ENCODE results near the gene GRIN3A.
"Not testable (repeated sequence)": the region's sequence is repeated elsewhere in the genome, so short reads cannot be mapped to it uniquely, and the experiment has no call there.

GRIN3A gene

GRCh38 chr9:101632611-101633010 is 105.8 kb downstream of the GRIN3A start:
- no peak for DNase-seq (ENCODE audit: low spot score)

GRCh38 chr9:101631892-101632291 is 106.6 kb downstream of the GRIN3A start:
- no peak for DNase-seq (ENCODE audit: low spot score)

GRCh38 chr9:101629636-101630035 is 108.8 kb downstream of the GRIN3A start:
- DNase-seq (ENCODE audit: low spot score) = no peak

GRCh38 chr9:101628173-101628572 is 110.3 kb downstream of the GRIN3A start:
- DNase-seq (ENCODE audit: low spot score) = no peak

- no peak for DNase-seq (ENCODE audit: low spot score)
These were observed 112.2 kb downstream of the GRIN3A start for GRCh38 chr9:101626295-101626694.

- no peak for DNase-seq (ENCODE audit: low spot score)
These were observed 112.6 kb downstream of the GRIN3A start for GRCh38 chr9:101625876-101626275.

- no peak for DNase-seq (ENCODE audit: low spot score)
These were observed 118.0 kb downstream of the GRIN3A start for GRCh38 chr9:101620452-101620851.

- no peak for DNase-seq (ENCODE audit: low spot score)
These were observed 119.7 kb downstream of the GRIN3A start for GRCh38 chr9:101618698-101619097.

- no peak for DNase-seq (ENCODE audit: low spot score)
These were observed 132.9 kb downstream of the GRIN3A start for GRCh38 chr9:101605547-101605946.

GRCh38 chr9:101604296-101604695 is 134.2 kb downstream of the GRIN3A start:
- DNase-seq (ENCODE audit: low spot score) = no peak

- DNase-seq (ENCODE audit: low spot score) = peak; percentile 73
These were observed 136.3 kb downstream of the GRIN3A start for GRCh38 chr9:101601904-101602765.

GRCh38 chr9:101594796-101595195 is 143.7 kb downstream of the GRIN3A start, which contains the start of gene PPP3R2:
Gene PPP3R2 (minus strand): TSS chr9:101594969. CDS start chr9:101594921, 48 bp downstream.
- no peak for DNase-seq (ENCODE audit: low spot score)

GRCh38 chr9:101593345-101593744 is 145.1 kb downstream of the GRIN3A start:
- DNase-seq (ENCODE audit: low spot score) = no peak

GRCh38 chr9:101592788-101593187 is 145.7 kb downstream of the GRIN3A start:
- DNase-seq (ENCODE audit: low spot score) = no peak

GRCh38 chr9:101591787-101592446 is 146.5 kb downstream of the GRIN3A start:
- no peak for DNase-seq (ENCODE audit: low spot score)

GRCh38 chr9:101590901-101591300 is 147.5 kb downstream of the GRIN3A start:
- no peak for DNase-seq (ENCODE audit: low spot score)

- not testable (repeated sequence) for DNase-seq (ENCODE audit: low spot score)
These were observed 148.4 kb downstream of the GRIN3A start for GRCh38 chr9:101590074-101590473.

GRCh38 chr9:101587332-101588043 is 151.0 kb downstream of the GRIN3A start:
- no peak for DNase-seq (ENCODE audit: low spot score)

GRCh38 chr9:101586651-101587050 is 151.8 kb downstream of the GRIN3A start:
- no peak for DNase-seq (ENCODE audit: low spot score)

GRCh38 chr9:101585740-101586139 is 152.7 kb downstream of the GRIN3A start:
- DNase-seq (ENCODE audit: low spot score) = peak; percentile 25

- peak; percentile 18 for DNase-seq (ENCODE audit: low spot score)
These were observed 155.9 kb downstream of the GRIN3A start for GRCh38 chr9:101582553-101582952.

GRCh38 chr9:101579711-101580545 is 158.5 kb downstream of the GRIN3A start:
- DNase-seq (ENCODE audit: low spot score) = no peak

Measured in Ammon's horn (tissue), 1 donor.